ENCODE measurements around the gene NEU2.
"Not testable (repeated sequence)": the region's sequence is repeated elsewhere in the genome, so short reads cannot be mapped to it uniquely, and the experiment has no call there.

NEU2 gene

GRCh38 chr2:233062946-233063268 lies 30.4 kb downstream of the NEU2 start:
- no peak for TF ChIP-seq CTCF (IDR thresholded peaks at IDR 0.05; ENCODE audit: low read depth, low read length)
- Histone ChIP-seq H3K27ac (no peak overlapping the region), H3K4me3 (ENCODE audit: low read depth, low read length) (no peak overlapping the region), H3K9me3 (ENCODE audit: severe bottlenecking) (no peaks in the 10 kb centered on the region), H3K27me3 (ENCODE audit: insufficient read depth, low read depth, severe bottlenecking) (no peaks in the 10 kb centered on the region), H3K36me3 (no peaks in the 10 kb centered on the region)
- no peak for DNase-seq

DNA sequence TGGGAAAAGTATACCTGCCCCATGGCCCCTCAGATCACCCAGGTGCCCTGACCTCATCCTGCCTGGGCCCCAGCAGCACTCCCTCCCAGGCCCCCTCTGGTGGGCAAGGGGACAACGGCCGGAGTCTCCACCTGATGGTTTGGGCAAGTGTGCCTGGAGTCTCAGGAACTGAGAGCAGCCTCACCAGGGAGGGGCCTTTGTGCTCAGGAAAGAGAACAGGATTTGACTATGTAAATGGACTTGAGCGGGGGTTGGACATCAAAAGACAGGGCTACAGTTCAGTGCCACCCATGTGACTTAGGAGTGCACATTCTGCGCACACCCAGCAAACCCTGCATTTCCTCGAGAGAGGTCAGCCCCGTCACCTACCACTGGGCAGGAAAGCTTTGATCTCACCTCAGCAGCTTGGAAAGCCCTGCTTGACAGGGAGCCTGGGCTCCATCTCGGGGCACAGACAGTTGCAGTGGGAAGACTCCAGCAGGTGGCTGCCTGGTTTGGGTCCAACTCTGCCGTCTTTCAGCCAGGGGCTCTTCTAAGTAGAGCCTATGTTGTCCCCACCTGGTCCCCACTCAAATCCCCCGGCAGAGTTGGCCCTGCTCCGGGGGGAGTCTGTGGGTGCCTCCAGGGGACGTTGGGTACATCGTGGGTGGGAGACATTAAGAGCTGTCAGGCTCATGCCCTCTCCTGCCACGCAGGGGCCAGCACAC lies 30.9 kb downstream of the NEU2 start:
- peak; percentile 33; the same call in 1 of the 2 replicates for TF ChIP-seq CTCF (IDR thresholded peaks at IDR 0.05; ENCODE audit: low read depth, low read length)
- Histone ChIP-seq H3K27ac (no peak overlapping the region), H3K4me3 (ENCODE audit: low read depth, low read length) (no peak overlapping the region), H3K36me3 (no peaks in the 10 kb centered on the region), H3K27me3 (ENCODE audit: insufficient read depth, low read depth, severe bottlenecking) (no peaks in the 10 kb centered on the region), H3K9me3 (ENCODE audit: severe bottlenecking) (no peaks in the 10 kb centered on the region)
- DNase-seq, result peak; percentile 21

DNA sequence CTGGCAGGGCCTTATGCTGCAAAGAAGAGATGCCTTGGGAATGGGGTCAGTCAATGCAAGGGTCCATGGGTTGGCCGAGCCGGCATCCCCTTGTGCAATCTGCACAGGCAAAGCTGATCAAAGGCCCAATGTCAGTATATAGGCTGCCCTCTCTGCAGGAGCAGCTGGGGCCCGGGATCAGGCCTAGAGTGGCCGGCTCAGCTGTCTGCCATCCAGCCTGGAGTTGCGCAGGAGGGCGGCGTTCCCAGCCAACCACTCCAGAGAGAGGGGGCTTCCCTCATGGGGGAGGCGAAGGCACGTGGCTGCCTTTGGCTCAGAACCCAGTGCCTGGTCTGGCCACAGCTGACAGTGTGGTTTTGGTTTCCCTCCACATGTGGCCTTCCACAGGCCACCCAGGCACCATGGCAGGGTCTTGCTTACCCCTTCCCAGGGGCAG lies 31.5 kb downstream of the NEU2 start:
- Histone ChIP-seq H3K27me3 (ENCODE audit: insufficient read depth, low read depth, severe bottlenecking) (no peaks in the 10 kb centered on the region), H3K4me3 (ENCODE audit: low read depth, low read length) (no peak overlapping the region), H3K36me3 (no peaks in the 10 kb centered on the region), H3K9me3 (ENCODE audit: severe bottlenecking) (no peaks in the 10 kb centered on the region), H3K27ac (no peak overlapping the region)
- TF ChIP-seq CTCF (IDR thresholded peaks at IDR 0.05; ENCODE audit: low read depth, low read length), result no peak
- DNase-seq, result no peak

- H3K36me3 ChIP-seq, result no peaks in the 10 kb centered on the region
- H3K27ac ChIP-seq, result no peak overlapping the region
- no peaks in the 10 kb centered on the region for H3K9me3 ChIP-seq (ENCODE audit: severe bottlenecking)
- DNase-seq, result no peak
- no peaks in the 10 kb centered on the region for H3K27me3 ChIP-seq (ENCODE audit: insufficient read depth, low read depth, severe bottlenecking)
- no peak for TF ChIP-seq CTCF (IDR thresholded peaks at IDR 0.05; ENCODE audit: low read depth, low read length)
- no peak overlapping the region for H3K4me3 ChIP-seq (ENCODE audit: low read depth, low read length)
These were observed 32.2 kb downstream of the NEU2 start for GRCh38 chr2:233064530-233065199.

DNA sequence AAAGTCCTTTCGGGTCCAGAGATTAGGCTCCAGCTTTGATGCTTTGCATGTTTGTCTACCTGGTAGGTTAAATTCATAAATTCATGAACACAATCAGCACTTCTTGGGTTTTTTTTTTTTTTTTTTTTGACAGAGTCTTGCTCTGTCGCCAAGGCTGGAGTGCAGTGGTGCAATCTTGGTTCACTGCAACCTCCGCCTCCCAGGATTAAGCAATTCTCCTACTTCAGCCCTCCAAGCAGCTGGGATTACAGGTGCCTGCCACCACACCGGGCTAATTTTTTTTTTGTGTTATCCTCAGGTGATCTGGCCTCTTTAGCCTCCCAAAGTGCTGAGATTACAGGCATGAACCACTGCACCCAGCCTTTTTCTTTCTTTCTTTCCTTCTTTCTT lies 32.7 kb downstream of the NEU2 start:
- H3K36me3 ChIP-seq; H3K27me3 ChIP-seq (ENCODE audit: insufficient read depth, low read depth, severe bottlenecking); H3K27ac ChIP-seq; H3K4me3 ChIP-seq (ENCODE audit: low read depth, low read length); DNase-seq; H3K9me3 ChIP-seq (ENCODE audit: severe bottlenecking): not testable (repeated sequence)

DNA sequence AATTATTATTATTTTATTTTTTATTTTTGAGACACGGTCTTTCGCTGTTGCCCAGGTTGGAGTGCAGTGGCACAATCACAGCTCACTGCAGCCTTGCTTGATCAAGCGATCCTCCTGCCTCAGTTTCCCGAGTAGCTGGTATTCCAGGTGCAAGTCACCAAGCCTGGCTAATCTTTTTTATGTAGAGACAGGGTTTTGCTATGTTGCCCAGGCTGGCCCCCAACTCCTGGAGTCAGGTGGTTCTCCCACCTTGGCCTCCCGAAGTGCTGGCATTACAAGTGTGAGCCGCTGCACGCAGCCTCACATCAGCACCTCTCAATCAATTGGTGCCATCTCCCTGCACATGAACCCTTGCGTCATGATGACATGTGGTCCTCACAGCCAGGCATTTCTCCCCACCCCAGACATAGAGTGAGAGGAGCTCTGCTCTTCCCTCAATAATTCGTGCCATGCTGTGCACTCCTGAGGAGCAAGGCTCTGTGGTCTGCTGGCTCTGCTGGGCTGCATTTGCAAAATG lies 33.5 kb downstream of the NEU2 start:
- H3K27ac ChIP-seq, result no peak overlapping the region
- no peak for TF ChIP-seq CTCF (IDR thresholded peaks at IDR 0.05; ENCODE audit: low read depth, low read length)
- no peak for DNase-seq
- H3K27me3 ChIP-seq (ENCODE audit: insufficient read depth, low read depth, severe bottlenecking), result no peaks in the 10 kb centered on the region
- no peak overlapping the region for H3K4me3 ChIP-seq (ENCODE audit: low read depth, low read length)
- H3K9me3 ChIP-seq (ENCODE audit: severe bottlenecking), result no peaks in the 10 kb centered on the region
- H3K36me3 ChIP-seq, result no peaks in the 10 kb centered on the region

All from WERI-Rb-1 (cell line).